HG02798 (cell line): ENCODE data around the gene GLYATL1B.
"Not testable (repeated sequence)": the region's sequence is repeated elsewhere in the genome, so short reads cannot be mapped to it uniquely, and the experiment has no call there.

ENCODE experiments used
- ATAC-seq: cut with Tn5 transposase; IDR thresholded peaks from one replicate; pipeline ENCODE4 v1.9.1; 2021; ENCODE audit warnings: mild to moderate bottlenecking; ENCODE audit not compliant: unreplicated experiment, poor library complexity

Gene GLYATL1B

DNA sequence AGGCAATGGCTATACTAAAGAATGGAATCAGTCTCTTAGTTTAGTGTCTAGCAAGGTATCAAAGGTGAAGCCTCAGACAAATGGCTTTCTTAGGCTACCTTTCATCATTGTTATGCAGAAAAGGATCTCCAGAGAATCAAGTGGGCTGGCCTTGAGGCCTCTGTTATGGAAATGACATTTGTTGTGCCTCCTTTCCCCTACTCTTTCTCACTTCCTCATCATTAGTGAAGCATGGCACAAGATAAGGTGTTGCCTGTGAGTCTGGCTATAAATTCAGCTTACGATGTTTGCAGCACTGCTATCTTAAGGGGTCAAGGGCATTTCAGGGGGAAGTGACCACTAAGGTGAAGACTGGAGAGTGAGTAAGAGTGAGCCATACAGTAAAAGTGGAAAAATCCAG lies 9.1 kb downstream of the GLYATL1B start:
- ATAC-seq, result peak; percentile 67

DNA sequence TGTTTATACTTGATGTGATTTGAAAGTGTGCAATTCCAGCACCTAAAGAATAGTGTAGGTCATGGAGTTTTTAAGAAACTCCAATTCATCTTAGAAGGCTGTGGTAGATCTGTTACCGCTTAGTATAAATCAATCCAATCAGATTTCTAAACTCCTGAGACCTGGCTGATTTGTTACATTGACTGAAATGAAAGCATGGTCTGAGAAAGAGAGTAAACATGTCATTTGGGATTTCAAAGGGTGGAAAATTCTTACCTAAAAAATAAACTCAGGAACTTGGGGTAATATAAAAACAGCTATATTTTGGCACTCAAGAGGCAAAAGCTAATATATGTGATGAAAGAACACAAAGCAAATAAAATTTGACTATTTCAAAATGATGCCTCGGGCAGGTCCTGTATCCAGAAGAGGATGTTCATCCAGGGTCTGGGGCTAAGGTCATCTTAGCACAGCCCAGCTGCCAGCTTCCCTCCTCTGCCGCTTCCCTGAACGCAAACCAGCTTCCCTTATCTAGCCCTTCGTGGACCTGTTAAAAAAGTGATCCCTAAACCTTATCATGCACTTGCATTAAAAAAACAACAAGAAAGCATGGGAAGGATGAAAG lies 10.0 kb downstream of the GLYATL1B start:
- ATAC-seq, result not testable (repeated sequence)

DNA sequence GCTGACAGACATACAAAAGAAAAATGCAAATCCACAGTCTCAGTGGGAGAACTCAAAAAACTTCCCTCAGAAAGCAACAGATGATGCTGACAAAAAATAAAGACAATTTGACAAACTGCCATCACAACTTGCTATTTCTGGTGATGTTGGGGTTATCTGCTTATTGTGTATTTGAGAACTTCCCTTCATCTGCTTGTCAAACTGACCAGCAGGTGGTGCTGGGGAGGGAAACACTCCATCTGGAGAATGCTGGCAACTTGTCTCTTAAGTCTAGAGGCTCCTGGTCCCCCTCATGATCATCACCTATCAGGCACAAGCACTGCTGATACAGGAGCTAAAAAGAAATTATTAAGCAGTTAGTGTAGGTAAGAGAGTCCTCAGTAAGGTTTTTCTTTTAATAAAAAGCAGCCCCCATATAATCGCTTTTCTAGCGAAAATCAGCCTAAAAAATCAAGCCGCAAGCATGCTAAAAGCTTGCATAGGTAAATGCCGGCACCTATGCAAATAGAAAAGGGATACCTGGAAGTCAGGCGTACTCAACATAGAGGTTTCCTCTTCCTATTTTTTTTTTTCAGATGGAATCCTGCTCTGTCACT lies 11.1 kb downstream of the GLYATL1B start:
- peak; percentile 48 for ATAC-seq

DNA sequence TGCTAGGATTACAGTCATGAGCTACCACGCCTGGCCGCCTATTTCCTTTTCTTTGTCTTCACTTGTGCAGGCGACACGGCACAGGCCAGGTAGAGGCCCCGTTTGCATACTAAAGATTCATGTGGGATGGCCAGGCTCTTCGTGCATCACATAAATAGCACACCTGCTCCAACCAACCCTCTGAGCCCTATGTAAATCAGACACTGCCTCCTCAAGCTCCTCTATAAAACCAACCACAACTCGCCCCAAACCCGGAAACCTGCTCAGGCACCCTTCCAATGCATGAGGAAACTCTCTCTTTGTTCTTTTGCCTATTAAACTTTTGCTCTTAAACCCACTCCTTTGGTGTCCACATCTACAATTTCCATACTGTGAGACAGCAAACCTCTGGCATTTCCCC lies 11.8 kb downstream of the GLYATL1B start:
- ATAC-seq, result peak; percentile 22

DNA sequence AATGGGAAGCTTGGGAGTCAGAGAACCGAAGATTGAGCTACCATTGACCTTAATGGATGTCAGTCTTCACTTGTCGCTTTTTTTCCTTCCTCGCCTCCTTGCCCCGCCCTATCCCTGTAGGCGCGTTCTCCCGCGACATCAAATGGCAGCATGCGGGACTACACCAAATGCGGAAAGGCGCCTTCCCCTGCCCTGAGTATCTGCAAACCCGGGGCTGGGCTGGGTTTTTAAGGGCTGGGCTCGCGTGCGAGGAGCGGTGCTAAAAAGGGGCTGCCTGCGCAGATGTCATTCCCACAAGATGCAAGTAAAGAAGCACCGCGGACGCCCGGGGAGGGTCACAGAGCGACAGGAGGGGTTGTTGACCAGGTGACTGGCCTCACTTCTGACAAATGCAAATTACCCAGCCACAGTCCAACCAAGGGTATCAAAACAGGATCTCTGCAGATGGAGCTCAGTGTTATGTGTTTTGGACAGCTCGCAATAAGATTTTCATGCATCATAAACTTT lies 16.2 kb downstream of the GLYATL1B start:
- peak; percentile 69 for ATAC-seq

DNA sequence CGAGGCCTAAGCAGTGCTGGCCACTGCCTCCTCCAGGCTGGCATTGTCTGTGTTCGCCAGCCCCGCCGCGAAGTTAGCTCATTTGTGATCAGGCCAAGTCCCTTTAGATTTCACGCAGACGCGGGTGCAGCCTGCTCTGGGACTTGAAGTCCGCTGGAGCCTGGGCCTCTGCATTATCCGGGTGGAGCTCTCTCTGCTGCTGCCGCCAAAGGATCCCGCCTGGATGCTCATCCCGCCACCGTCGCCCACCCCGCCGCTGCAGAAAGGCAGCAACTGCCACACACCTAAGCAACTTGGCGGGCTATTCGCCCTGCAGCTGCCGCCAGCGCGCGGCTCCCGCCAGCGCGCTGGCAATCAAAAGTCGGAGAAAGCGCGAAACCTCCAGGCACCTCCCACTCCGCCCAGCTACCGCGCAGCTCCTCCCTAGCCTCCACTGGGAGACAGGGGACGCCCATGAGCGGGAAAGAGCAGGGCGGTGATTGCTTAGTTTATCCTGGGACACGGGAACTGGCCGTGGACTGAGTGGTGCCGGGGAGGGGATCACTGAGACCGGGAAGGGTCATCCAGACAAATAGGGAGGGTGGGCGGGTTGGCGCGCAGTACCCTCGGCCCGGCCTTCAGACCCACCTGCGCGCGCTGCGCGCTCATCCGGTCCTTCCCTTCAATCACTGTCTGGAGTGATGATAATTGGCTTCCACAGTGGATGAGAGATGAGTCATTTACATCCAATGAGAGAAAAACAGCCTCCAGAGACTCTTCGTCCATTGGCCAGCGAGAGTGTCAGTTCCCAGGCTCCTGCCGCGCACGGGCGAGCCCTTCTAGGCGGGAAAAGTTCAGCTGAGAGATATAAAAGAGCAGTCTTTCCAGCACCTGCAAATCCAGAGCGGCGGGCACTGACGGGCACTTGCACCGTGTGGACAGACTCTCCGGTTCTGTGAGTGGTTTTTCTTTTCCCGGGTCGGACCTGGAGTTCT lies 20.5 kb downstream of the GLYATL1B start, which contains the start of gene FAM111B:
FAM111B (plus strand) TSS at position 875 of the 974 bp plus-strand sequence. CDS start 2,389 bp downstream, outside the sequence.
- ATAC-seq, result peak; percentile 77

DNA sequence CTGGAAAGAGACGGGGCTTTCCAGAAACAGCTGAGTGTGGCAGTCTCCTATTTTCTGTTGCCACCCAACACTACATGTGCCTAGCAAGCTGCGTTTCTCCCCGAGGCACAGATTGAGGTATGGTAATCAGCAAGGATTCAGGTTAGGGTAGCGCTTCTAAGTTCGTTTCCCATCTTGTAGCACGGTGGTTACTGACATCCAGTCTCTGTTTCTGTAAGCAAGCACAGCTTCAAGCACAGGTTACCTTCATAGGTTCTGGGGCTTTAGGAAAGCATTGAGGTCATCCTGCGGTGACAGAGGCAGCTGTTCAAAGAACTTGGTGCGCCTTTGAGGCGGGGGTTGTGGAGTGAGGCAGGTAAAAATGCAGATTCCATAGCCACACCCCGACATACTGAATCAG lies 21.6 kb downstream of the GLYATL1B start:
- ATAC-seq, result peak; percentile 43

DNA sequence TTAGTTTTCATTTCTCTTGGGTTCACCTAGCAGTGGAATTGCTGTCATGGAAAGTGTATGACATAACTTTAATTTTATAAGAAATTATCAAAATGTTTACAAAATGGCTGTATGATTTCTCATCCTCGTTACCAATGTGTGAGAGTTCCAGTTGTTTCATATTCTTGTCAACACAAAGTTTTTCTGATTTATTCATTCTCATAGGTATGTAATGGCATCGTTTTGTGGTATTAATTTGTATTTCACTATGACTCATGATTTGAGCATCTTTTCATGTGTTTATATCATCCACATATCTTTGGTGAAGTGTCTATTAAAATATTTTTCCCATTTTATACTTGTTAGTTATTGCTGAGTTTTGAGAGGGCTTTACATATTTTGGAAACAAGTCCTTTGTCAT lies 26.4 kb downstream of the GLYATL1B start:
- ATAC-seq, result no peak

DNA sequence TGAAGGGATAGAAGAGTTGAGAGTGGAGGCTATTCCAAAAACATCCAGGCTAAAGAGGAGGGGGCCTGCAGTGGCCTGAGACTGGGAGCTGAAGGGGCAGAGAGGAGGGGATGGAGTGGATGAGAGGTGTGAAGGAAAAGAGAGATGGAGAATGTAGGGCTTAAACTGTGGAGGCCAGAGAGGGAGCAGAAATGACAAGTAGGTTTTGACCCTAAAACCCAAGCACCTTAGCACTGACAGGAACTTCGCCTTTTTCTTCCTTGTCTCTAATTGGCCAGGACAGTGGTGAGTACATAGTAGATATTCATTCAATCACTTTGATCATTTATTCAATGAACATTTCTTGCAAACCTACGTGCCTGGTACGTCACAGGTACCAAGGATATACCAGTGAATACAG lies 28.2 kb downstream of the GLYATL1B start:
- ATAC-seq, result no peak

DNA sequence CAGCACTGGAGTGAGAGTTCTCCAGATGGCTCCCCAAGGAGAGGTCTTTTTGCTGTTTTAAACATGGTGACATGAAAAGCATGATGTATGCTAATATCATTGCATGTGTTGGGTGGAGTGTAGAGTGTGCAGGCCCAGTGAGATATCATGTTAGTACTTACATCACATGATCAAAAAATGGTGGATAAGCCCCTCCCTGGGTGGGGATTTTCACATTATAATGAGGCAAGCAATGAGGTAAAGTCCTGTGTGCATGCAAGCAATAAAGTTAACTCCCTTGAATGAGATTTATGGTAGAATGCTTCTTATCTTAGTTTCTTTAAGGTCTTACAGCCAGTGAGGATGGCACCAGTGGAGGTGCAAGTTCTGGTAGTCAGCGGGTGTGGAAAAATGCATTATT lies 29.4 kb downstream of the GLYATL1B start:
- no peak for ATAC-seq

DNA sequence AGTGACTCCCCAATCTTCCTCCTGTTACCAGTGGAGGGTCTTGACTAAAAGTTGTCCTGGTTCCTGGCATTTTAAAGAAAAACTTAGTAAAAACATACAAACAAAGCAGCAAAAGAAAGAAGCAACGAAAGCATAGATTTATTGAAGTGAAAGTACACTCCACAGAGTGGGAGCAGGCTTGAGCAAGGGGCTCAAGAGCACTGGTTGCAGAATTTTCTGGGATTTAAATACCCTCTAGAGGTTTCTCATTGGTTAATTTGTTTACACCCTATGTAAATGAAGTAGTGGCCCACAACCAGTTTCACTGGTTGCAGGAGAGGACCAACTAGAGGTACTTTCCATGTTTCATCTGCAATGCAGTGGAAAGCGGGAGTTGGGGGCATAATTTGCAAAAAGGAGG lies 31.7 kb downstream of the GLYATL1B start:
- no peak for ATAC-seq

DNA sequence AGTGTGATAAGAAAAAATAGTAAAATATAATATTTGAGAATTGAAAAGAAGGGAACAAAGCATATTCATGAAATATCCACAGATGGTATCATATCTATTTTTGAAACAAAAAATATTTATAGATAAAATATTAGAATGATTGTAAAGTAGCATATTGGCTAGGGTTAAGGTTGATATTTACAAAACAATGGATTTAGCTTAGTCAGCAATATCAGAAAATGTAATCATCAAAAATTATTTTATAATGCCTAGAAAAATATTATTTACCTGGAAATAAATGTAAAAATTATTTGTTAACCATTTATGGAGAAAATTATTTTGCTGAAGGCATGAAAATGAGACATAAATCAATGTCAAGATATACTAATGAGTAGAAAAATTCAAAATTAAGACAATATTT lies 33.7 kb downstream of the GLYATL1B start:
- no peak for ATAC-seq

DNA sequence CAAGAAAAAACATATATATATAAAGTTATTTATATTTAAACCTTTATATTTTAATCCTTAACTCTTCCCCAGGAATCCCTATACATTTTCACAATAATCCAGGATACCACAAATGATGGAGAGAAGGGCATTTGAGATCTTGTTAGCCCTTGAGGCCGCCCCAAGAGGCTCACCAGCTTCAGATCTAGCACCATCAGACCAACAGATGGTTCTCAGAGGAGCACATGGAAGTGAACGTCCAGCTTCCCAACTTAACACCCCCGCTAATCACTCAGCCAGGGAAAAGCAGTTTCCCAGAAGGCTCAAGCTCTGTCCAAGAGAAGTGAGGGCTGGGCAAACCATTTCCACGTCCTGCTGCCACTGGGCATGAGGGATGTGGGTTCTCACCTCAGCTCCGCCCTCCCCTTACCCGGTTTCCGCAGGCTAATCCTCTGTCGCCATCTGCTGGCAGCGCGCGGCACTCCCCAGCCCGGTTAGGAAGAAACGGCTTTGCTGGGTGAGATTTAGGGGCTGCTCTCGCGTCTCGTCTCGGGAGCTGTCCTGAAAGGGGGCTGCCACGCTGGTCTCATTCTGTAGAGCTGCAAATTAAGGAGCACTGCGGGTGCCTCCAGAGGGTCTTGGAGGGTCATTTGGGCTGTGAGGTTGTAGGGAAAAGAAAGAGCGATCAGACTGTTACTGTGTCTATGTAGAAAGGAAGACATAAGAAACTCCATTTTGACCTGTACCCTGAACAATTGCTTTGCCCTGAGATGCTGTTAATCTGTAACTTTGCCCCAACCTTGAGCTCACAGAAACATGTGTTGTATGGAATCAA lies 49.7 kb downstream of the GLYATL1B start:
- ATAC-seq, result peak; percentile 98

DNA sequence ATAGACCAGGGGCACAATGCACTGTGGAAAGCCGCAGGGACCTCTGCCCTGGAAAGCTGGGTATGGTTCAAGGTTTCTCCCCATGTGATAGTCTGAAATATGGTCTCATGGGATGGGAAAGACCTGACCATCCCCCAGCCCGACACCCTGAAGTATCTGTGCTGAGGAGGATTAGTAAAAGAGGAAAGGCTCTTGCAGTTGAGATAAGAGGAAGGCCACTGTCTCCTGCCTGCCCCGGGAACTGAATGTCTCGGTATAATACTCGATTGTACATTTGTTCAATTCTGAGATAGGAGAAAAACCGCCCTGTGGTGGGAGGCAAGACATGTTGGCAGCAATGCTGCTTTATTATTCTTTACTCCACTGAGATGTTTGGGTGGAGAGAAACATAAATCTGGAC lies 50.4 kb downstream of the GLYATL1B start:
- not testable (repeated sequence) for ATAC-seq

DNA sequence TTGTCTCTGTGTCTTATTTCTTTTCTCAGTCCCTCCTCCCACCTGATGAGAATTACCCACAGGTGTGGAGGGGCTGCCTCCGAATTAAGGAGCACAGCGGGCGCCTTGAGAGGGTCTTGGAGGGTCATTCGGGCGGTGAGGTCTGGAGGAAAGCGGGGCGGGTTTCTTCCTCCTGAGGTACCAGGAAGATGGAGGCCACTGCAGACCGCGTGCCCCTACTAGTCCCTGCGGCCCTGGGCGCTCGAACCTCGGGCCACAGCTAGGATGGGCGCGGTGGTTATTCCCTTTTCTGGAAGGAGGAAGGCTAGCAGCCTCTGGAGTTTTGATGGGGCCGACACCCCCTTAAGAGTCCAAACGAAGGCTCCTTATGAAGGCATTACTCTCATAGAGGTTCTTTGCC lies 51.1 kb downstream of the GLYATL1B start:
- no peak for ATAC-seq

DNA sequence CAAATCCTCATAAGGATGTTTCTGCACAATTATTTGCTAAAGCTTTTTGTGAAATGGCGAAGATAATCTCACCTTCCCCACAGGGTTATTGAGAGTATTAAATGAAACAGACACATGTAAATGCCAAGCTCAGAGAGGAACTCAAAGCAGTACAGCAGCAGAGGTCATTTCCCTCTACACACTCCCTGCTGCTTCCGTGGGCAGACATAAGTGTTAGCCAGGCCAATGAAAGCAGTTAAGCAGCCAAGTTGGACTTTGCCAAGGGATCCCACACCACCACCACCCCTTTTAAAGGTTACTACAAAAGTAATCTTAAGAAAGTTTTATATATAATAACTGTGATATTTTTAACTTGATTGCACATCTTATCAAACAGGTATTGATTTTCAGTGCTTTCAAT lies 52.5 kb downstream of the GLYATL1B start:
- no peak for ATAC-seq

DNA sequence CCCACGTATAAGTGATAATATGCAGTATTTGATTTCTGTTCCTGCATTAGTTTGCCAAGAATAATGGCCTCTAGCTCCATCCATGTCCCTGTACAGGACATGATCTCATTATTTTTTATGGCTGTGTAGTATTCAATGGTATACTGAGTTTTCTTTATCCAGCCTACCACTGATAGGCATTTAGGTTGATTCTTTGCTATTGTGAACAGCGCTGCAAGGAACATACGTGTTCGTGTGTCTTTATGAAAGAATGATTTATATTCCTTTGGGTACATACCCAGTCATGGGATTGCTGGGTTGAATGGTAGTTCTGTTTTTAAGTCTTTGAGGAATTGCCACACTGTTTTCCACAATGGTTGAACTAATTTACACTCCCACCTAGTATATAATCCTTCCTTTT lies 55.1 kb downstream of the GLYATL1B start:
- no peak for ATAC-seq

DNA sequence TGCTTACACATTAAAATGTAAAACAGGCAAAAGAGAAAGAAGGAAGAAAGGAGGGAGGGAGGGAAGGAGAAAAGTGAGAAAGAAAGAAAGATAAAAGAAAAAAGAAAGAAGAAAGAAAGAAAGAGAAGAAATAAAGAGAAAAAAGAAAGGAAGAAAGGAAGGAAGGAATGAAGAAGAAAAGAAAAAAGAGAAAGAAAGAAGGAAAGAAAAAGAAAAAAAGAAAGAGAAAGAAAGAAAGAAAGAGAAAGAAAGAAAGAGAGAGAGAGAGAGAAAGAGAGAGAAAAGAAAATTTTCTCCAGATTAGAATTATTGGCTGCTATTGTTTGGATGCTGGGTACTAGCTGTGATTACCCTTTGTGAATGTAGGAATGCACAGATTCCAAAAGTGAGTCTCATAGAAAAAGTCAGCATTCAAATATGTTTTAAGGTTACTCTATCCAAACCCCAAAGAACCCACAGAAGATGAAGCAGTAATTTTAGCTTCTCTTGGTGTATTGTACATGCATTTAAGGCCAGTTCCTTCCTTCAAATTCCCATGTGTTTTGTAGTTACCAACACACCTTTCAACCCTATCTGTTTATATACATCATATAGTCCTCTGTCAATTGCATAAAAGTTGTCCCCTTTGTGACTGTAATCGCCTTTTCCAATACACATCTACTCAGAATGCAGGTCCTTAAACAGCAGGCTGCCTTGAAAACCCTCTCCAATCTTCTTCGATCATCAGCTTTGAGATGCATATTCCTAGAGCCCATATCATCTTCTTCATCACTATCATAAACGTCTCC lies 55.8 kb downstream of the GLYATL1B start:
- ATAC-seq, result no peak
